NCI-H524 (cell line): Measurements from ENCODE around the gene JSRP1.

Experiments used
- DNase-seq, 2 experiments: peaks; one replicate each; lab custom pipeline; 2025; lab: John Stamatoyannopoulos, UW

JSRP1 gene

GRCh38 chr19:2246801-2247361, 9.3 kb downstream of the JSRP1 start:
- DNase-seq, result no peak

- DNase-seq, result no peak
Measured at GRCh38 chr19:2246014-2246620, 10.1 kb downstream of the JSRP1 start.

GRCh38 chr19:2245273-2245672, 10.9 kb downstream of the JSRP1 start:
- no peak for DNase-seq

GRCh38 chr19:2244486-2244885, 11.7 kb downstream of the JSRP1 start:
- no peak for DNase-seq

GRCh38 chr19:2244125-2244411, 12.1 kb downstream of the JSRP1 start:
- no peak for DNase-seq

- no peak for DNase-seq
Measured at GRCh38 chr19:2243274-2244124, 12.7 kb downstream of the JSRP1 start.

GRCh38 chr19:2242816-2243215, 13.4 kb downstream of the JSRP1 start:
- DNase-seq, result no peak

GRCh38 chr19:2242092-2242537, 14.1 kb downstream of the JSRP1 start:
- no peak for DNase-seq

GRCh38 chr19:2240881-2241760, 15.1 kb downstream of the JSRP1 start:
- DNase-seq, result no peak

GRCh38 chr19:2239771-2240770, 16.1 kb downstream of the JSRP1 start:
- DNase-seq, result no peak

- no peak for DNase-seq
Measured at GRCh38 chr19:2239173-2239572, 17.0 kb downstream of the JSRP1 start.

- no peak for DNase-seq
Measured at GRCh38 chr19:2237869-2238153, 18.4 kb downstream of the JSRP1 start.

GRCh38 chr19:2237051-2237868, 19.0 kb downstream of the JSRP1 start:
- DNase-seq, result no peak

GRCh38 chr19:2236314-2237050, 19.7 kb downstream of the JSRP1 start, which contains the start of the genes PLEKHJ1 and SF3A2:
PLEKHJ1 (minus strand) TSS chr19:2236329; CDS start chr19:2236248, 81 bp downstream.
SF3A2 (plus strand) TSS chr19:2236824; CDS start chr19:2243419, 6,595 bp downstream.
- DNase-seq, result peak; percentile 96 to 99

- no peak for DNase-seq
Measured at GRCh38 chr19:2236064-2236313, 20.2 kb downstream of the JSRP1 start.

- DNase-seq, result peak in 1 of 2 experiments; percentile 49
Measured at GRCh38 chr19:2235381-2236063, 20.7 kb downstream of the JSRP1 start.

- DNase-seq, result no peak
Measured at GRCh38 chr19:2234996-2235380, 21.2 kb downstream of the JSRP1 start.

GRCh38 chr19:2233601-2234280, 22.5 kb downstream of the JSRP1 start:
- no peak for DNase-seq
